Heart left ventricle (tissue), 13 donors: ENCODE results near the gene ASPG.

ENCODE experiments used
- CTCF ChIP-seq, 12 donors: fragments of 200-600 bp; sonication (generic) in 4 of 12; IDR thresholded peaks; one replicate each; pipeline versions ENCODE4 v1.5.0 to v1.8.0; 2018 to 2022; ENCODE audit warnings: antibody characterized with exemption in 12 of 12, mild to moderate bottlenecking in 5 of 12
- POLR2A ChIP-seq, 2 donors: fragments of 450-650 bp; IDR thresholded peaks; one replicate each; pipeline ENCODE4 v1.6.1; 2017; ENCODE audit warnings: antibody characterized with exemption in 2 of 2, mild to moderate bottlenecking in 2 of 2, moderate library complexity in 2 of 2
- donor health status: ischemic (EF 13 %, LVEDD 7.1; RV severe dilation, severe dysfunction).
- donor health status: DM: no; HTN: yes; CAD: no.
- donor health status: DM: no; HTN: no; CAD: no.
- donor health status: ischemic (EF 25% LVEDD 6.9; RV normal size, moderate dysfunction).
- donor health status: ischemic (EF 25% LVEDD 5.7; RV mildly dilated, moderate dysfunction).
- donor health status: ischemic (EF 35%, LVEDD 5.7; RV mildly dilated, moderate dysfunction).
- donor health status: nonischemic (EF 11% LVEDD 7.7; RV severe dilation, severe dysfunction).
- donor health status: DM: yes; HTN: yes; CAD: no.
- donor health status: PGD.
- donor health status: ischemic (EF 29% LVEDD 5.4; RV normal size, mild dysfunction).
- donor health status: nonischemic (EF 23%, LVEDD 6.1; RV moderate dilation, normal function).

GRCh38 chr14:104125011-104125410, 39.5 kb downstream of the ASPG start:
- TF ChIP-seq CTCF (IDR thresholded peaks at IDR 0.05) (no peak), POLR2A (IDR thresholded peaks at IDR 0.05) (no peak)
